ENCODE results near the gene PDZD2. TPM values are rescaled to one million over a fixed set of nuclear protein-coding genes. Genes with fewer than 3 reads are reported as not detected.

PDZD2 gene
- total and polyA plus RNA-seq, 9 donors: 21.2 to 58.2 (median 37.8) TPM

DNA sequence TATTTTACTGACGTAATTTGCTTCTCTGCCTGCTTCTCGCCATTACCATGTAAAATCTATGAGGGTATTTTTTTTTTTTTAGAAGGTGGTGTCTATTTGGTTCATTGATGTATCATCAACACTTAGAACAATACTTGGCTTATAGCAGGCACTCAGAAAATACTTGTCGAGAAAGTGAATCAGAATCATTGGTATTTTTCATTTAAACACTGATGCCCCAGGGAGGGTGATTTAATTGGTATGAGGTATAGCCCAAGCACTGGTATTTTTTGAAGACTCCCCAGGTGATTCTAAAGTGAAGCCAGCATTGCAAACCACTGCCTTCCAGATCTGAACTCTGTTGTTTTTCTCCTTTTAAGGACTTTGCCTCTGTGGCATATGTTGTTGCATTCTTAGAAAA, 16.6 kb downstream of the PDZD2 start:
- no peaks in the 10 kb centered on the region for H3K9me3 ChIP-seq
- no peaks in the 10 kb centered on the region for H3K36me3 ChIP-seq
- intact Hi-C loops (cut with DNase I): no loop called here
- no peak overlapping the region for H3K27ac ChIP-seq
- no peaks in the 10 kb centered on the region for H3K4me1 ChIP-seq (ENCODE audit: insufficient read depth)
- 93 to 99% (median 93%) methylated on average over 3 of the region's 3 CpGs for WGBS, 3 donors
- DNase-seq: no peak
- no peak overlapping the region for H3K4me3 ChIP-seq
- TF ChIP-seq EP300 (IDR thresholded peaks at IDR 0.05) (no peak), POLR2A (IDR thresholded peaks at IDR 0.05) (no peak)
- TF ChIP-seq, protein P1, sequence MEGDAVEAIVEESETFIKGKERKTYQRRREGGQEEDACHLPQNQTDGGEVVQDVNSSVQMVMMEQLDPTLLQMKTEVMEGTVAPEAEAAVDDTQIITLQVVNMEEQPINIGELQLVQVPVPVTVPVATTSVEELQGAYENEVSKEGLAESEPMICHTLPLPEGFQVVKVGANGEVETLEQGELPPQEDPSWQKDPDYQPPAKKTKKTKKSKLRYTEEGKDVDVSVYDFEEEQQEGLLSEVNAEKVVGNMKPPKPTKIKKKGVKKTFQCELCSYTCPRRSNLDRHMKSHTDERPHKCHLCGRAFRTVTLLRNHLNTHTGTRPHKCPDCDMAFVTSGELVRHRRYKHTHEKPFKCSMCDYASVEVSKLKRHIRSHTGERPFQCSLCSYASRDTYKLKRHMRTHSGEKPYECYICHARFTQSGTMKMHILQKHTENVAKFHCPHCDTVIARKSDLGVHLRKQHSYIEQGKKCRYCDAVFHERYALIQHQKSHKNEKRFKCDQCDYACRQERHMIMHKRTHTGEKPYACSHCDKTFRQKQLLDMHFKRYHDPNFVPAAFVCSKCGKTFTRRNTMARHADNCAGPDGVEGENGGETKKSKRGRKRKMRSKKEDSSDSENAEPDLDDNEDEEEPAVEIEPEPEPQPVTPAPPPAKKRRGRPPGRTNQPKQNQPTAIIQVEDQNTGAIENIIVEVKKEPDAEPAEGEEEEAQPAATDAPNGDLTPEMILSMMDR (IDR thresholded peaks at IDR 0.05): no peak
- H3K27me3 ChIP-seq: no peaks in the 10 kb centered on the region

DNA sequence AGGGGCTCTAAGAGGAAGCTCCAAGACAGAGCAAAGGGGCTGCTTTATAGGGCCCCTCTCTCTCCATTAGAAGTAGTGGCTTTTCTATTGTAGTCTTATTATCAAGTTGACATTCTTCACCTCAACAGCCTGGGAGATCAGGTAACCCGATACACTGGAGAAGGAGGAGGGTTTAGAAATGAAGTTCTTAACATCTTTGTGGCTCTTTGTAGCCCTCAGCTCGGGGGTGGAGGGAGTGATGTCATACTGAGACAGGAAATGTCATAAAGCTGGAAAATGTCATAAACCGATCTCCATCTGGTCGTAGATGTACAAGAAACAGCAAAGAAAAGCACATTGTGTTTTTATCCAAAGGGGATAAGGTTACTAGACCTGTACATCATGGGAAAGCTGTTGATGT, 17.9 kb downstream of the PDZD2 start:
- DNase-seq: no peak
- Histone ChIP-seq H3K9me3 (no peaks in the 10 kb centered on the region), H3K4me3 (no peak overlapping the region), H3K27ac (no peak overlapping the region), H3K36me3 (no peaks in the 10 kb centered on the region), H3K4me1 (ENCODE audit: insufficient read depth) (no peaks in the 10 kb centered on the region), H3K27me3 (no peaks in the 10 kb centered on the region)
- no peak for TF ChIP-seq POLR2A (IDR thresholded peaks at IDR 0.05)
- WGBS, 3 donors: 76 to 89% (median 82%) methylated on average over 4 of the region's 4 CpGs
- intact Hi-C loops (cut with DNase I): no loop called here

DNA sequence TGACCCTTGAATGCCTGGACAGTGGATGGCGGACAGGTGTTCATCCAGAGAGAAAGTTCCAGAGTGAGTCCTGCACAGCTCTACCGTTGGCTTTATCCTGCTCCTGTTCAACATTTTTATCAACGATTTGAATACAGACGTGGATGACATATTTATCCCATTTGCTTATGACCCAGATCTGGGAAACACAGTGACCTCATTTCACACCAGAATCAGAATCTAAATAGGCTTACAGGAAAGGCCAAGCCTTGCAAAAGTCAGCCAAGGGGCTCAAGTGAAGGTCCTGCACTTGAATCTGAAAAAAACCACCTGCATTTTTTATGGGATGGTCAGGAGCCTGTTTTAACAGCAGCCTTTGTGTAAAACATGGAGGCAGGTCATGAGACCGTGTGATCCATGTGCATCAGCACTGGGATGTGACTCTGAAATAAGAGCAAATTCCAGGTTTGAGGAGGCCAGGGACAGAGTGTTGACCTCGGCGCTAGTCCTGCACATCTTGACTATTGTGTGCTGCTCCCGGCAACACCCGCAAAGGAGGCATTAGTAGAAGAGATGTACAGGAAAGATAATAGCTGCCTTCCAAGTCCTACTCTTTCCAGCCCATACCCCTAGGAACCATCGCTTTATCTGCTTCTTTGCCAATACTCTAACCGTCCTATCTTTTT, 18.5 kb downstream of the PDZD2 start:
- no peaks in the 10 kb centered on the region for H3K36me3 ChIP-seq
- 75 to 79% (median 78%) methylated on average over 11 of the region's 11 CpGs for WGBS, 3 donors
- H3K4me3 ChIP-seq: no peak overlapping the region
- no peak overlapping the region for H3K27ac ChIP-seq
- TF ChIP-seq, protein P1 (IDR thresholded peaks at IDR 0.05): no peak
- TF ChIP-seq EP300 (IDR thresholded peaks at IDR 0.05): no peak
- no peak for TF ChIP-seq POLR2A (IDR thresholded peaks at IDR 0.05)
- intact Hi-C loops (cut with DNase I): no loop called here
- H3K4me1 ChIP-seq (ENCODE audit: insufficient read depth): no peaks in the 10 kb centered on the region
- no peaks in the 10 kb centered on the region for H3K27me3 ChIP-seq
- DNase-seq: no peak
- H3K9me3 ChIP-seq: no peaks in the 10 kb centered on the region

- Histone ChIP-seq H3K27ac (no peak overlapping the region), H3K9me3 (no peaks in the 10 kb centered on the region), H3K27me3 (no peaks in the 10 kb centered on the region), H3K36me3 (no peaks in the 10 kb centered on the region), H3K4me1 (ENCODE audit: insufficient read depth) (no peaks in the 10 kb centered on the region), H3K4me3 (no peak overlapping the region)
- WGBS, 3 donors: 82 to 85% (median 82%) methylated on average over 4 of the region's 4 CpGs
- TF ChIP-seq POLR2A (IDR thresholded peaks at IDR 0.05) (no peak), EP300 (IDR thresholded peaks at IDR 0.05) (no peak)
- TF ChIP-seq, protein P1 (IDR thresholded peaks at IDR 0.05): no peak
- no peak for DNase-seq
- intact Hi-C loops (cut with DNase I): no loop called here
These were observed 22.3 kb downstream of the PDZD2 start for GRCh38 chr5:31661257-31661656.

- intact Hi-C loops (cut with DNase I): no loop called here
- Histone ChIP-seq H3K27ac (no peak overlapping the region), H3K9me3 (no peaks in the 10 kb centered on the region), H3K36me3 (no peaks in the 10 kb centered on the region), H3K27me3 (no peaks in the 10 kb centered on the region), H3K4me1 (ENCODE audit: insufficient read depth) (no peaks in the 10 kb centered on the region), H3K4me3 (no peak overlapping the region)
- TF ChIP-seq, protein P1 (IDR thresholded peaks at IDR 0.05): no peak
- TF ChIP-seq EP300 (IDR thresholded peaks at IDR 0.05): no peak
- no peak for TF ChIP-seq POLR2A (IDR thresholded peaks at IDR 0.05)
- no peak for DNase-seq
- WGBS, 3 donors: 62 to 64% (median 64%) methylated on average over 7 of the region's 7 CpGs
These were observed 24.6 kb downstream of the PDZD2 start for GRCh38 chr5:31663519-31663918.
